HepG2 (cell line): ENCODE data around the gene CCDC74B. TPM values are rescaled to one million over a fixed set of nuclear protein-coding genes. Genes with fewer than 3 reads are reported as not detected.
"Not testable (repeated sequence)": the region's sequence is repeated elsewhere in the genome, so short reads cannot be mapped to it uniquely, and the experiment has no call there.

Experiments used
- ATAC-seq: fragments of 200-7000 bp; cut with Tn5 transposase; 3 replicates; pipeline ENCODE4 v1.9.1; 2020; ENCODE audit warnings: mild to moderate bottlenecking, moderate library complexity
- BruUV-seq: library from RNA; stranded (reverse); fragments of 400-500 nt; replicated peaks from 2 replicates; lab custom pipeline; 2021; lab: Mats Ljungman, UMichigan
- CTCF ChIA-PET: fragments of 300-600 bp; formaldehyde crosslinking; extraction: SDS; loops from one replicate; lab custom pipeline; 2021; ENCODE audit warnings: low total read pairs, inconsistent platforms, low intra/inter-chr PET ratio; lab: Yijun Ruan, JAX
- POLR2A ChIA-PET: fragments of 350-600 bp; sonication (Branson Sonifier 250); formaldehyde crosslinking; loops from one replicate; lab custom pipeline; 2020; ENCODE audit warnings: antibody characterized with exemption, inconsistent platforms; lab: Yijun Ruan, JAX
- DNase-seq: peaks from one replicate; pipeline ENCODE4 v3.0.0-alpha.2; 2015; ENCODE audit warnings: low spot score
- FAIRE-seq: peaks from 3 replicates; lab custom pipeline; 2011; peaks lifted over from hg19 to GRCh38; lab: Jason Lieb, UNC
- H2AFZ ChIP-seq: one replicate; pipeline ENCODE4 v1.6.1; 2011; ENCODE audit warnings: low read length, inconsistent platforms
- H3K27ac ChIP-seq: fragments of 300-600 bp; 3 replicates; pipeline ENCODE4 v1.8.0; 2011; ENCODE audit warnings: mixed run types, mild to moderate bottlenecking, mixed read lengths, low read length, inconsistent platforms; ENCODE audit not compliant: insufficient read depth; ENCODE audit errors: extremely low read length
- H3K27me3 ChIP-seq, 2 experiments: fragments of 200-600 bp in 1 of 2; 2 replicates in 1 of 2; 3 replicates in 1 of 2; pipeline versions ENCODE4 v1.6.0 to v1.8.0; 2011; ENCODE audit warnings: low read length in 2 of 2, mild to moderate bottlenecking in 2 of 2, moderate library complexity in 2 of 2, inconsistent platforms in 1 of 2; ENCODE audit not compliant: insufficient read depth in 2 of 2, control insufficient read depth in 1 of 2
- H3K36me3 ChIP-seq, 2 experiments: fragments of 200-600 bp in 1 of 2; replicated peaks in 1 of 2; 2 replicates in 1 of 2; 3 replicates in 1 of 2; pipeline versions ENCODE4 v1.5.1 to v1.8.0; 2011; ENCODE audit warnings: low read length in 2 of 2, inconsistent platforms in 1 of 2; ENCODE audit not compliant: insufficient read depth in 2 of 2, control insufficient read depth in 1 of 2
- H3K4me1 ChIP-seq: 2 replicates; pipeline ENCODE4 v1.5.1; 2012; ENCODE audit warnings: low read length, inconsistent platforms; ENCODE audit not compliant: insufficient read depth
- H3K4me2 ChIP-seq: 2 replicates; pipeline ENCODE4 v1.6.0; 2011; ENCODE audit warnings: low read depth, low read length, inconsistent platforms
- H3K4me3 ChIP-seq, 3 experiments: fragments of 200-600 bp in 1 of 3; sonication (generic), shearing (Covaris generic) in 1 of 3; replicated peaks in 1 of 3; 2 replicates each; pipeline ENCODE4 v1.5.1; 2011 to 2016; ENCODE audit warnings: low read length in 3 of 3, inconsistent platforms in 2 of 3, low read depth in 2 of 3, mild to moderate bottlenecking in 2 of 3, control low read depth in 1 of 3, mixed read lengths in 1 of 3; ENCODE audit not compliant: insufficient read depth in 1 of 3
- H3K79me2 ChIP-seq: one replicate; pipeline ENCODE4 v1.6.1; 2011; ENCODE audit warnings: low read length, inconsistent platforms; ENCODE audit not compliant: insufficient read depth
- H3K9ac ChIP-seq: 2 replicates; pipeline ENCODE4 v1.6.0; 2011; ENCODE audit warnings: mild to moderate bottlenecking, low read depth, low read length, inconsistent platforms; ENCODE audit not compliant: insufficient read depth
- H3K9me3 ChIP-seq: 2 replicates; pipeline ENCODE4 v1.5.1; 2012; ENCODE audit warnings: mild to moderate bottlenecking, low read length
- H4K20me1 ChIP-seq: 2 replicates; pipeline ENCODE4 v1.6.0; 2011; ENCODE audit warnings: inconsistent platforms, mild to moderate bottlenecking, low read length, moderate library complexity; ENCODE audit not compliant: insufficient read depth
- ATF2 ChIP-seq: sonication (generic); formaldehyde crosslinking; IDR thresholded peaks from 2 replicates; pipeline ENCODE4 v1.4.0; 2020; ENCODE audit warnings: missing genetic modification reagents
- ATF5 ChIP-seq: sonication (generic); formaldehyde crosslinking; IDR thresholded peaks from 2 replicates; pipeline ENCODE4 v1.4.0; 2020; ENCODE audit warnings: mild to moderate bottlenecking, low read depth, missing genetic modification reagents
- ATF6 ChIP-seq: sonication (generic); formaldehyde crosslinking; conservative IDR thresholded peaks from 2 replicates; pipeline ENCODE4 v1.4.0; 2020; ENCODE audit warnings: missing genetic modification reagents
- ELF3 ChIP-seq: IDR thresholded peaks from 2 replicates; pipeline ENCODE4 v1.6.1; 2016; ENCODE audit warnings: missing genetic modification reagents, missing compliant biosample characterization
- JUND ChIP-seq: sonication (generic); formaldehyde crosslinking; IDR thresholded peaks from 2 replicates; pipeline ENCODE4 v1.8.0; 2022; ENCODE audit warnings: mild to moderate bottlenecking, missing genetic modification reagents
- PATZ1 ChIP-seq: sonication (generic); formaldehyde crosslinking; IDR thresholded peaks from 2 replicates; pipeline ENCODE4 v1.4.0; 2020; ENCODE audit warnings: missing genetic modification reagents
- SAP130 ChIP-seq: IDR thresholded peaks from 2 replicates; pipeline ENCODE4 v1.6.1; 2016; ENCODE audit warnings: low read depth
- ZNF232 ChIP-seq: sonication (generic); formaldehyde crosslinking; IDR thresholded peaks from 2 replicates; pipeline ENCODE4 v1.4.0; 2020; ENCODE audit warnings: missing genetic modification reagents, borderline replicate concordance
- ZNF446 ChIP-seq: sonication (generic); formaldehyde crosslinking; IDR thresholded peaks from 2 replicates; pipeline ENCODE4 v1.5.0; 2020; ENCODE audit warnings: mild to moderate bottlenecking, missing genetic modification reagents
- ZNF589 ChIP-seq: sonication (generic); formaldehyde crosslinking; conservative IDR thresholded peaks from 2 replicates; pipeline ENCODE4 v1.8.0; 2022; ENCODE audit warnings: mild to moderate bottlenecking, moderate library complexity, missing genetic modification reagents
- ZNF773 ChIP-seq: sonication (generic); formaldehyde crosslinking; IDR thresholded peaks from 2 replicates; pipeline ENCODE4 v1.4.0; 2020; ENCODE audit warnings: missing genetic modification reagents, borderline replicate concordance
- ZNF891 ChIP-seq: sonication (generic); formaldehyde crosslinking; IDR thresholded peaks from 2 replicates; pipeline ENCODE4 v1.5.0; 2020; ENCODE audit warnings: mild to moderate bottlenecking, missing genetic modification reagents
- WGBS: methylation state at CpG from one replicate; pipeline ENCODE4 v1.1.6; 2017; ENCODE audit warnings: low lambda C conversion rate; 5-methylcytosine and 5-hydroxymethylcytosine counted together
- in situ Hi-C: cut with HindIII; loops from 2 replicates; pipeline ENCODE4 v1.10.0; 2017; ENCODE audit warnings: low pct_unique_long_range_greater_than_20kb; ENCODE audit not compliant: extremely low pct_ligation_motif_present
- intact Hi-C: fragments of 100-400 bp; cut with micrococcal nuclease; formaldehyde crosslinking; loops from one replicate; pipeline ENCODE4 v1.10.0; 2022; ENCODE audit not compliant: unreplicated experiment
- polyA plus RNA-seq, 8 experiments: library from polyadenylated mRNA; depleted of rRNA in 3 of 8; stranded (reverse) in 7 of 8; unstranded in 1 of 8; fragments of >200 nt; fragmentation: Illumina TruSeq in 4 of 8; extraction: Trizol in 4 of 8; gene quantifications; 2 replicates each; pipeline versions ENCODE4 v1.2.1 to v1.2.3, GENCODE V29; 2011 to 2016; ENCODE audit warnings: low read depth in 4 of 8, missing spikeins in 1 of 8, mixed read lengths in 1 of 8; ENCODE audit not compliant: insufficient read depth in 1 of 8
- total RNA-seq, 5 experiments: library from RNA; depleted of rRNA; stranded (reverse); fragments of >200 nt; fragmentation: Illumina TruSeq; extraction: Trizol; gene quantifications; 2 replicates each; pipeline ENCODE4 v1.2.3, GENCODE V29; 2016; ENCODE audit warnings: low read depth in 1 of 5

Gene CCDC74B
- total and polyA plus RNA-seq, 2 of the 13 experiments (the other 11 are each of a cell fraction or from before 2014, with no cell fraction given): 0.07 to 0.11 TPM

- TF ChIP-seq SAP130: peak; percentile 17; the same call in 1 of the 2 replicates
These were observed 38.1 kb upstream of the CCDC74B start (continued) for GRCh38 chr2:130182826-130183511.

- H3K27ac ChIP-seq: peak within 1 kb of the TSS; percentile 92
- ChIA-PET POLR2A (interaction anchor here (0.7 to 1.8 kb wide), 11 partner anchors 12 to 173 kb away, joined by 3 to 32 read pairs (median 4); partner anchors contain the start of genes IMP4 and PTPN18), CTCF (interaction anchor here (1.6 to 1.8 kb wide), 2 partner anchors 146 to 151 kb away, joined by 5 to 19 read pairs; no protein-coding TSS in a partner anchor)
- H3K27me3 ChIP-seq, FAIRE-seq, H2AFZ ChIP-seq, H3K9me3 ChIP-seq, H4K20me1 ChIP-seq, BruUV-seq: not testable (repeated sequence)
- 1% methylated on average over 19 of the region's 86 CpGs for WGBS
- H3K36me3 ChIP-seq: peaks cover 5 to 14% of the 10 kb centered on the region in 2 experiments; a peak in 3 of 5 replicates
- peak within 1 kb of the TSS; percentile 86 for H3K4me2 ChIP-seq
- in situ Hi-C loops: loop anchor here (5.0 to 25.0 kb wide), 2 partner anchors 150 to 1305 kb away; partner anchors contain the start of genes MZT2A and TUBA3D
- intact Hi-C loops: loop anchor here (1.0 kb wide), 1 partner anchor 155 kb away; no protein-coding TSS in a partner anchor
- peak within 1 kb of the TSS; percentile 97 to 99 (median 99) for H3K4me3 ChIP-seq
- H3K9ac ChIP-seq: peak within 1 kb of the TSS; percentile 99
- peaks cover 65% of the 10 kb centered on the region for H3K79me2 ChIP-seq
- peak; percentile 87 for DNase-seq
- ATAC-seq: peak; percentile 86
- H3K4me1 ChIP-seq: peaks cover 35% of the 10 kb centered on the region
- peak; percentile 90; the same call in 1 of the 2 replicates for TF ChIP-seq ZNF589 (CRISPR knock-in tag)
- TF ChIP-seq SAP130: peak; percentile 58
- 0 out of 2 replicates have a peak, but pooled peaks have one; percentile 44 for TF ChIP-seq ZNF446
- peak; percentile 15; the same call in 1 of the 2 replicates for TF ChIP-seq ZNF891 (CRISPR knock-in tag)
- peak; percentile 97 for TF ChIP-seq PATZ1
- peak; percentile 47; the same call in 1 of the 2 replicates for TF ChIP-seq ELF3 (CRISPR knock-in tag)
- peak; percentile 56; the same call in 1 of the 2 replicates for TF ChIP-seq ZNF773
- 0 out of 2 replicates have a peak, but pooled peaks have one; percentile 26 for TF ChIP-seq ZNF232 (CRISPR knock-in tag)
- TF ChIP-seq JUND (CRISPR knock-in tag): peak; percentile 41; the same call in 1 of the 2 replicates
- 0 out of 2 replicates have a peak, but pooled peaks have one; percentile 38 for TF ChIP-seq ATF5
- TF ChIP-seq ATF6: 0 out of 2 replicates have a peak, but pooled peaks have one; percentile 49
- TF ChIP-seq ATF2: peak; percentile 65; the same call in 1 of the 2 replicates
These were observed 37.2 kb upstream of the CCDC74B start, which contains the start of gene MZT2B for GRCh38 chr2:130181880-130182682. Gene MZT2B (plus strand): TSS chr2:130182262. CDS start chr2:130182283, 21 bp downstream.
